Spinal cord (tissue), 10 donors: ENCODE data around the gene SRGAP3. TPM values are rescaled to one million over a fixed set of nuclear protein-coding genes. Genes with fewer than 3 reads are reported as not detected.
A peak's percentile ranks its signal among the peaks of the same experiment; 100 is the strongest.

ENCODE experiments used
- DNase-seq, 6 donors: peaks; one replicate each; pipeline versions ENCODE4 v3.0.0 to v3.0.0-alpha.2; 2013 to 2015; ENCODE audit warnings: low spot score in 6 of 6, low read depth in 4 of 6
- H3K27ac ChIP-seq: one replicate; pipeline ENCODE4 v1.5.1; 2013; ENCODE audit warnings: low read depth, low read length, control low read depth
- H3K27me3 ChIP-seq: one replicate; pipeline ENCODE4 v1.6.1; 2013; ENCODE audit warnings: low read length; ENCODE audit not compliant: control insufficient read depth, insufficient read depth
- H3K36me3 ChIP-seq: one replicate; pipeline ENCODE4 v1.6.1; 2013; ENCODE audit warnings: low read length; ENCODE audit not compliant: control insufficient read depth, insufficient read depth
- H3K4me1 ChIP-seq: one replicate; pipeline ENCODE4 v1.6.1; 2013; ENCODE audit warnings: low read length; ENCODE audit not compliant: control insufficient read depth, insufficient read depth
- H3K4me3 ChIP-seq: one replicate; pipeline ENCODE4 v1.5.1; 2013; ENCODE audit warnings: low read depth, low read length, control low read depth
- H3K9me3 ChIP-seq: one replicate; pipeline ENCODE4 v1.6.1; 2013; ENCODE audit warnings: low read length; ENCODE audit not compliant: control insufficient read depth, insufficient read depth
- WGBS: methylation state at CpG from one replicate; pipeline ENCODE4 v1.1.5; 2013; ENCODE audit warnings: missing lambda C conversion rate; ENCODE audit not compliant: insufficient coverage; 5-methylcytosine and 5-hydroxymethylcytosine counted together
- polyA plus RNA-seq, 2 donors: library from polyadenylated mRNA; unstranded; fragments of 120-200 nt; gene quantifications; one replicate each; pipeline ENCODE4 v1.2.1, GENCODE V29; 2013; ENCODE audit not compliant: insufficient read length in 2 of 2
- total RNA-seq, 2 donors: library from RNA; depleted of rRNA in 1 of 2; stranded (reverse); fragments of 120-200 nt in 1 of 2; fragments of >200 nt in 1 of 2; gene quantifications; one replicate each; pipeline versions ENCODE4 v1.2.3 to v1.2.4, GENCODE V29; 2013 to 2014
- donor health status: healthy.

The SRGAP3 gene
- total and polyA plus RNA-seq, 4 donors, result 46.1 to 71.9 (median 65.6) TPM

DNA sequence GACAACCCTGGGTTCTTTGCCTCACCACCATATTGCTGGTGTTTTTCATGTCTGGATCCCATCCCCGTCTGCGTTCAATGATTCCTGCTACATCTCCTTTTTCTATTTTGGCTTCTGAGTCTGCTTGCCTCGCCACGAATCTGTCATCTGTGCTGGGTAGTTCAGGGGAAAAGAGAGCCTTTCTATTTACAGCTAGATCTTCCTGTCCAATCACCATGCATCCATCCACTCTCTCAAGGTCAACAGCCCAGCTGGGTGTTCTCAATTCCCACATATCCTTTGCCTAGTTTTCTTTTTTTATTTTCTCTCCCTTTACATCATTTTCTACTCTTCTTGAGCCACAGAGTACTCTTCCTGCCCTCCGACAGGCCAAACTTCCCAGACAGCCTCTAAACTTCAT, 181.4 kb downstream of the SRGAP3 start:
- H3K9me3 ChIP-seq, result no peaks in the 10 kb centered on the region
- peaks cover 17% of the 10 kb centered on the region for H3K36me3 ChIP-seq
- no peak overlapping the region for H3K4me3 ChIP-seq
- DNase-seq, result peak in 1 of 6 donors; percentile 72
- H3K4me1 ChIP-seq, result peaks cover 8% of the 10 kb centered on the region
- WGBS, result 73% methylated on average over 1 of the region's 5 CpGs
- H3K27me3 ChIP-seq, result no peaks in the 10 kb centered on the region
- H3K27ac ChIP-seq, result no peak overlapping the region

DNA sequence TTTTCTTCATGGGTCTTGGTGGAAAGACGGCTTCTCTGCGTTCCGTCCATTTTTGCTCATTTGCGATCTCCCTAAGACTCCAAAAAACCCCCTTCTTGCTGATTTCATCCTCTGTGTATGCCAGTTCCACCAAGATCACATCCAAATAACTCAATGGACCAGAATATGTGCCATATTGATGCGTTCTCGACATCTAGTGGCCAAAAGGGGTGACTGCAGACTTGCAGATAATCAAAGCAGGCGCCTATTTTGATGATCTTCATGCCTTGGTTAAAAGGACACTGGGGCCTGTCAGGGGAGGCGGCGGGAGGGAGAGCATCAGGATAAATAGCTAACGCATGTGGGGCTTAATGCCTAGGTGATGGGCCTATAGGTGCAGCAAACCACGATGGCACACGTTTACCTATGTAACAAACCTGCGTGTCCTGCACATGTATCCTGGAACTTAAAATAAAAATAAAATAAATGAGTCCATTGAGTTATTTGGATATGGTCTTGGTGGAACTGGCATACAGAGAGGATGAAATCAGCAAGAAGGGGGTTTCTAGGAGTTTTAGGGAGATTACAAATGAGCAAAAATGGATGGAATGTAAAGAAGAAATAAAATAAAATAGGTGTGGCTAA, 182.0 kb downstream of the SRGAP3 start:
- Histone ChIP-seq H3K9me3 (peaks cover 3% of the 10 kb centered on the region), H3K4me1 (peaks cover 8% of the 10 kb centered on the region), H3K27ac (no peak overlapping the region), H3K4me3 (no peak overlapping the region), H3K27me3 (no peaks in the 10 kb centered on the region), H3K36me3 (peaks cover 17% of the 10 kb centered on the region)
- 37% methylated on average over 10 of the region's 13 CpGs for WGBS
- DNase-seq, result peak in 4 of 6 donors; percentile 32 to 88 (median 58)

DNA sequence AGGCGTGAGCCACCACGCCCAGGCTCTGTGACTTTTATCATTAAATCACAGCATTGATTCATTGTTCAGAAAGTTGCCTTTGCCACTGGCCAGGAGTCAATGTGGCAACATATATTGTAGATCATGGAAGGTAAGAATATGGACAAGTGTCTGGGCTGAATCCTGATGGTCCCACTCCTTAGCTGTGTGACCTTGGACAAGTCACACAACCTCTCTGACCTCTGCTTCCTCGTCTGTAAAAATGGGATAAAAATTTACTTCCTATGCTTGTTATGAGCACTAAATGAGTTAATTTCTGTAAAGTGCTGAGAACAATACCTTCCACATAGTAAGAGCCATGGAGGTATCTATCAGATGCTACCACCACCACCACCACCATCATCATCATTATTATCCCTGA, 182.7 kb downstream of the SRGAP3 start:
- H3K4me1 ChIP-seq, result peaks cover 8% of the 10 kb centered on the region
- H3K9me3 ChIP-seq, result peaks cover 3% of the 10 kb centered on the region
- no peak overlapping the region for H3K27ac ChIP-seq
- H3K27me3 ChIP-seq, result no peaks in the 10 kb centered on the region
- no peak for DNase-seq
- peaks cover 15% of the 10 kb centered on the region for H3K36me3 ChIP-seq
- no peak overlapping the region for H3K4me3 ChIP-seq
- 100% methylated on average over 2 of the region's 3 CpGs for WGBS

DNA sequence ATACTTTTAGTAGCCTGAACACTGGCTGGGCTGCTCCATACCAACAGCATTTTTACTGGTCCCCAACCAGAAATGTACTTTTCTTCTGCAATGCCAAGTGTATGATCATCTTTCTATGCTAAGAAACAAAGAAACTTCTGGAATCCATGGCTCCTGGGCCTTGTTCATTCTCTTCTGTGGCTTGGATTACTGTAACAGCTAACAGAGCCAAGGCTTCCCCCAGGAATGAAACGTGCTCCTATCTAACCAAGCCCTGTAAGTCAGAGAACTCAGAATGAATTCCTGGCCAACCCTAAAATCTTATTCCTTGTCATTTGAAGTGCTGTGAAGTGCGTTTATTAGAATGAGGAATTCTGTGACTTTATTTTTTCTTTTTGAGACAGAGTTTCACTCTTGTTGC, 183.3 kb downstream of the SRGAP3 start:
- no peak for DNase-seq
- H3K27ac ChIP-seq, result no peak overlapping the region
- 67% methylated on average over 1 of the region's 2 CpGs for WGBS
- peaks cover 3% of the 10 kb centered on the region for H3K9me3 ChIP-seq
- peaks cover 8% of the 10 kb centered on the region for H3K4me1 ChIP-seq
- H3K36me3 ChIP-seq, result peaks cover 15% of the 10 kb centered on the region
- H3K4me3 ChIP-seq, result no peak overlapping the region
- no peaks in the 10 kb centered on the region for H3K27me3 ChIP-seq

DNA sequence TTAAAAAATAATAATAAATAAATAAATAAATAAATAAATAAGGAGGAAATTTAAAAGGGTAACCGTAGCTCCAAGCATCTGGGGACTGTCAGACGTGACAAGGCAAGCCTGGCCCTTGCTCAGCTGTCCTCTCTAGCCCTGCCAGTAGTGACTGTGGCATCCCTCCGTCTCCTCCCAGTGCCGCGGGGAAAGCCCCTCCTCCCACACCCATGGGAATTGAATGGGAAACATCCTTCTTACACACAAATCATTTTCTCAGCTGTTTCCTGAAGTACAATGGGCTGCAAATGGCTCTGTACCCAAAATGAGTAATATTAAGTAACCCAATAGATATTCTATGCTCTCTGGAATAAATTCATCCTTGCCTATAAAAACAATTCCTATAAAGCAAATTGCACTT, 184.6 kb downstream of the SRGAP3 start:
- Histone ChIP-seq H3K36me3 (peaks cover 24% of the 10 kb centered on the region), H3K4me3 (no peak overlapping the region), H3K4me1 (peaks cover 8% of the 10 kb centered on the region), H3K9me3 (peaks cover 3% of the 10 kb centered on the region), H3K27ac (no peak overlapping the region), H3K27me3 (no peaks in the 10 kb centered on the region)
- peak in 2 of 6 donors; percentile 19 to 47 for DNase-seq
- 67% methylated on average over 1 of the region's 5 CpGs for WGBS

DNA sequence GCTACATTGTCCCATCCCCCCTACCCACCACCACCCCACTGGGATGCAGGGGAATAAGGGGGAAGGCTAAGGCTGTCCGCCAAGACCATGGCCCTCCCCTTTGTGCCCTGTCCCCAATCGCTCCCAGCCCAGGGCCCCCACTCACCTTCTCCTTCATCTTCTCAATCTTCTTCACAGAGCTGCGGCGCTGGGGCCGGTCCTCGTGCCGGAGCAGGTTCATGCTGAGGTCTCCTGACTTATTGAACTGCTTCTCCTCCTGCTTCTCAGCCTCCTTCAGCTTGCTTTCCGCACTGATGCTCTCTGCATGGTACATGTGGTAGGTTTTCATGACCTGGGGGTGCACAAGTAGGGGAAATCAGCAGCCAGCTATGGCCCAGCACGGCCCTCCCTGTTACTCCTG, 185.2 kb downstream of the SRGAP3 start:
- Histone ChIP-seq H3K9me3 (peaks cover 3% of the 10 kb centered on the region), H3K4me1 (peaks cover 8% of the 10 kb centered on the region), H3K4me3 (no peak overlapping the region), H3K27me3 (no peaks in the 10 kb centered on the region), H3K27ac (no peak overlapping the region), H3K36me3 (peaks cover 29% of the 10 kb centered on the region)
- WGBS, result no CpG with 5 or more reads among the region's 9 CpGs
- no peak for DNase-seq

DNA sequence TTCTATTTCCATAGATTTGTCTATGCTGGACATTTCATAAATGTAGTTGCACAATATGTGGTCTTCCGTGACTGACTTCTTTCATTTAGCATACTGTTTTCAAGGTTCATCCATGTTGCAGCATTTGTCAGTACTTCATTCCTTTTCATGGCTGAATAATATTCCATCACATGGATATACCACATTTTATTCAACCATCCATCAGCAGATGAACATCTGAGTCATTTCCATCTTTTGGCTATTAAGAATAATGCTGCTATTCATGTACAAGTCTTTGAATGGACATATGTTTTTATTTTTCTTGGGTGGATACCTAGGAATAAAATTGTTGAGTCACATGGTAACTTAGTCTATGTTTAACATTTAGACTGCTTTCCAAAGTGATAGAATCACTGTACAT, 186.9 kb downstream of the SRGAP3 start:
- Histone ChIP-seq H3K27ac (no peak overlapping the region), H3K9me3 (peaks cover 3% of the 10 kb centered on the region), H3K4me3 (no peak overlapping the region), H3K27me3 (no peaks in the 10 kb centered on the region), H3K36me3 (peaks cover 46% of the 10 kb centered on the region), H3K4me1 (peaks cover 5% of the 10 kb centered on the region)
- 60% methylated on average over 1 of the region's 1 CpG for WGBS
- DNase-seq, result no peak

DNA sequence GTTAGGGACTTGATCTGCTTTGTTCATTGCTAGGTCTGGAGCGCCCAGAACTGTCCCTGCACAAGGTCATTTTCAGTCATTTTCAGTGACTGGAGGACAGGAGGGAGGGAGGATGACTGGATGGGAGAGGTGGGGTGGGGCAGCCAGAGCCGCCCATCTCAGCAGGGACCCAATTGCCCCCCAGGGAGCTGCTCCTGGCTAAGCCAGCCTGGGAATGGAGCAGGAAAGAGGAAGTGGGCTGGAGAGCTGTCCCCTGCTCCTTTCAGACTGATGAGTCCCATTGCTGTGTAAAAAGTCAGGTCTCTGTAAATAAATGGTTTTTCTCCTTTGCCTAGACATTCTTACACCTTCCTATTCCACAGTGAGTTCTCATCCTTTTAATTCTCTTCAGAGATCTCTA, 187.8 kb downstream of the SRGAP3 start:
- DNase-seq, result no peak
- Histone ChIP-seq H3K36me3 (peaks cover 55% of the 10 kb centered on the region), H3K4me1 (peaks cover 3% of the 10 kb centered on the region), H3K9me3 (peaks cover 3% of the 10 kb centered on the region), H3K4me3 (no peak overlapping the region), H3K27me3 (no peaks in the 10 kb centered on the region), H3K27ac (no peak overlapping the region)
- WGBS, result 75% methylated on average over 2 of the region's 2 CpGs

DNA sequence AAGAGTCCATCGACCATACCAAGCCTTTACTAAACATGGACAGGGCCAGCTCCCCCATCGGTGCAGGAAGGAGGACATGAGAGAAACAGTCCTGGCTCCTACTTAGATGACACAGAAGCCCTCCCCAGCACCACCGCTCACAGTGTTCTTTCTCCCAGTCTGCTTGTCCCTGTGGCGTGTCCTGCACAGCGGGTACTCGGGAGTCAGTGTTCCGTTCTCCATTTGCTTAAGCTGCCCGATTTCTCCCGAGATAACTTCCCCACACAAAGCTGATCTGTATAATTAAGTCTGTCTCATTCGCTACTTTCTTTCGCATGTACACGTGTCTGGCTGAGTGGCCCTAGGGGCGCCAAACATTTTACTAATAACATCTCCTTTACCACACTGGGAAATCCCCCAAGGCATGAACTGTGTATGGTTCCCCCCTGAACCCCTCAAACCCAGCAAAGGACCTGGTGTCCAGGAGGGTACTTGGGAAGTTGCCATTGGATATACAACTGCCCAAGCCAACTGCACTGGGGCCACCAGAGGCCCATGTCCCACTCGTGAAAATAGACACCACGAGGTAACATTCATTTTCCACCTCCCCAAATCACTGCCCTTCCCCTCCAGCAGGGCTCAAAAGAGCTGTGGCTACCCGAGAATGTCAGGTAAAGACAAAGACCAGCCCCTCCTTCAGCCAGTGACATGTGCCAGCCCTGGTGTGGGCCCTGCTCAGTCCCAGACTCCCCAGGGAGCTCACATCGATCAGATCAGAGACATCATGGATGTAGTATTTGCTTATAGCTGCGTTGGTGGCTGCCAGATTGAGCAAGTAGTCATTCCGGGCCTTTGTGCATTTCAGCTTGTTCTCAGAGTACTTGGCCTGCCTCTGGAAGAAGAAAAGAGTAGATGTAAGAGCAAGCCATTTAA, 189.7 kb downstream of the SRGAP3 start:
- no peak overlapping the region for H3K27ac ChIP-seq
- peaks cover under 1% of the 10 kb centered on the region for H3K4me1 ChIP-seq
- no peak for DNase-seq
- peaks cover 62% of the 10 kb centered on the region for H3K36me3 ChIP-seq
- no peaks in the 10 kb centered on the region for H3K27me3 ChIP-seq
- peaks cover 3% of the 10 kb centered on the region for H3K9me3 ChIP-seq
- WGBS, result 83% methylated on average over 14 of the region's 19 CpGs
- no peak overlapping the region for H3K4me3 ChIP-seq

DNA sequence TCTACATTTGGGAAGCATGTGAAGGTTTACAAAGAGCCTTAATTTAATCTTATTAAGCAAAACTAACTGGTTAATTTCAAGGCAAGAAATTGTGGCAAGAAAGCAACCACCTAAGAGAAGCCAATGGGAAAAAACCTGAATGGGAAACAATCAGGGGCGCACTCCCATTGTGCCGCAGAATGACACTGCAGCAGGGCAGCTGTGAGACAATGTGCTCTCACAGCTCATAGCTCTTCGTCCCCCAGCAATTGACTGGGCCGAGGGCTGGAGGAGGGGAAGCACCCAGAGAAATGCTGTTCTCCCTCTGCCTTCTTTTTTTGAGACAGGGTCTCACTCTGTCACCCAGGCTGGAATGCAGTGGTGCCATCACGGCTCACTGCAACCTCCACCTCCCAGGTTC, 192.9 kb downstream of the SRGAP3 start:
- DNase-seq, result no peak
- Histone ChIP-seq H3K4me3 (no peak overlapping the region), H3K27ac (no peak overlapping the region), H3K4me1 (no peaks in the 10 kb centered on the region), H3K9me3 (no peaks in the 10 kb centered on the region), H3K36me3 (peaks cover 47% of the 10 kb centered on the region), H3K27me3 (no peaks in the 10 kb centered on the region)
- WGBS, result 45% methylated on average over 5 of the region's 5 CpGs
